HL-60/S4 treated with retinoic acid at 250 ng/mL for 4 days and 3 days (cell line): ENCODE measurements around the gene URAD.

Experiments used
- in situ Hi-C: fragments of 300-500 bp; cut with MboI; formaldehyde crosslinking; loops from 2 replicates; pipeline ENCODE4 v1.7.0; 2022; ENCODE audit warnings: low sequenced_read_pairs

The URAD gene

GRCh38 chr13:27960362-27961226 lies 27.9 kb downstream of the URAD start:
- in situ Hi-C loops: no loop called here

- in situ Hi-C loops: no loop called here
These were observed 28.5 kb downstream of the URAD start for GRCh38 chr13:27959976-27960361.

- in situ Hi-C loops: no loop called here
These were observed 31.8 kb downstream of the URAD start for GRCh38 chr13:27956576-27957300.

- in situ Hi-C loops: no loop called here
These were observed 33.4 kb downstream of the URAD start for GRCh38 chr13:27955014-27955591.

GRCh38 chr13:27954406-27954851 lies 34.1 kb downstream of the URAD start:
- in situ Hi-C loops: no loop called here

GRCh38 chr13:27953676-27954405 lies 34.7 kb downstream of the URAD start:
- in situ Hi-C loops: no loop called here

GRCh38 chr13:27952876-27953675 lies 35.4 kb downstream of the URAD start:
- in situ Hi-C loops: no loop called here

- in situ Hi-C loops: no loop called here
These were observed 45.5 kb downstream of the URAD start for GRCh38 chr13:27942972-27943371.

- in situ Hi-C loops: no loop called here
These were observed 54.7 kb downstream of the URAD start for GRCh38 chr13:27933580-27934328.

GRCh38 chr13:27933118-27933517 lies 55.4 kb downstream of the URAD start:
- in situ Hi-C loops: no loop called here

GRCh38 chr13:27929868-27930267 lies 58.6 kb downstream of the URAD start:
- in situ Hi-C loops: no loop called here

GRCh38 chr13:27928805-27929753 lies 59.4 kb downstream of the URAD start:
- in situ Hi-C loops: no loop called here

GRCh38 chr13:27928353-27928804 lies 60.1 kb downstream of the URAD start:
- in situ Hi-C loops: no loop called here
